ENCODE results near the gene CAVIN3. TPM values are rescaled to one million over a fixed set of nuclear protein-coding genes. Genes with fewer than 3 reads are reported as not detected.

CAVIN3 gene
- total and polyA plus RNA-seq, 7 experiments from 2014 or later: 0.51 to 5.4 (median 0.61) TPM; not detected in 4

DNA sequence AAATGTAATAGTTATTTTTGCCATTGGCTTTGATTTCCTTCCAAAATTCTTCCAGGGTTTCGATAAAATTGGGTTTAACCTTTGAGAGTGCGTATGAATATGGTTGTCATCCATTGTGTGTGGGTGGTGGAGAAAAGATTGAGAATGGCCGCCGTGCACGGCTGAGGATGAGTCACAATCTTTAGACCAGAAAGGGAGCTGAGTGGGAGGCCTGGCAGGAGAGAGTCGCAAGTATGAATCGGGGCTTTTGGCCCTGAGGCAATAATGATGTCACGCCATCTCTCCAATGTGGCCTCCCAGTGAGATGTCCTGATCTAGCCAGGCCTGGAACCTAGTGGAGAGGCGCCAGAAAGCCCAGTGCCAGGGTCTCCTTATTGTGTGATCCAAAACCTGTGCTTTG lies 36.9 kb upstream of the CAVIN3 start:
- Histone ChIP-seq H3K4me1 (ENCODE audit: control insufficient read depth in 2 of 2, insufficient read depth in 2 of 2, low read length in 2 of 2) (no peaks in the 10 kb centered on the region), H3K36me3 (ENCODE audit: control insufficient read depth in 2 of 3, insufficient read depth in 3 of 3, low read length in 3 of 3) (no peaks in the 10 kb centered on the region), H3K9me3 (ENCODE audit: control insufficient read depth in 2 of 3, low read length in 3 of 3) (no peaks in the 10 kb centered on the region), H3K27ac (ENCODE audit: low read depth, low read length) (no peak overlapping the region), H3K27me3 (ENCODE audit: control insufficient read depth in 2 of 2, insufficient read depth in 2 of 2, low read length in 2 of 2) (no peaks in the 10 kb centered on the region), H3K4me3 (ENCODE audit: low read length) (no peak overlapping the region)
- DNase-seq (peak in 1 of 9 donors; percentile 49), ATAC-seq (no peak)
- peaks cover 0 to 2% (median 0%) of the 10 kb centered on the region in 11 donors for H3K9me3 Mint-ChIP-seq
- H3K4me1 Mint-ChIP-seq: peaks cover 0 to 8% (median 0%) of the 10 kb centered on the region in 7 donors
- no peak overlapping the region for H3K4me3 Mint-ChIP-seq
- no peaks in the 10 kb centered on the region for H3K36me3 Mint-ChIP-seq
- no peak overlapping the region for H3K27ac Mint-ChIP-seq
- intact Hi-C loops (cut with micrococcal nuclease): no loop called here
- H3K27me3 Mint-ChIP-seq: peaks cover 0 to 8% (median 0%) of the 10 kb centered on the region in 5 donors
- CTCF ChIA-PET: no interaction called here
- POLR2A ChIA-PET: no interaction called here

DNA sequence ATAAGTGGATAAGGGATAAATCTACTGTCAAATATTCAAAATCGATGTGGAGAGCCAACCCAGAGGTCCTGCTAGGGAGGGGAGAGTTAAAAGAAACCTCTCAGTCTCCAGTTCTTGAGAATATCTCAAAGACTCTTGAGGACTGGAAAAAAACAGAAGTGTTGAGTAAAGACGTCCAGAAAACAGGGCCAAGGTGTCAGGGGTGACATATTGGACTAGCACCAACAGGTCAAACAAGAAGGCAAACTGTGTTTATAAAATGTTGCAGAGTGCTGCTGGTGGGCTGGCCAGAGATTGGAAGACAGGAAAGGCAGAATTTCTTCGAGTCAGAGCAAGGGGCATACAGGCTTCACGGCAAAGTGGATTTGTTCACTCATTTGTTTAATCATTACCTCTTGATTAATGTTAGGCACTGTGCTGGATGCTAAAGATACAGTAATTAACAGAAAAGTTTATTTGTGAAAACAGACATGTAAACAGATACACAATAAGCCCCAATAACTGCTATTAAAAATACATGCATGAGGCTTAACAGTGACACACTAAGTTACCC lies 36.3 kb upstream of the CAVIN3 start:
- no peaks in the 10 kb centered on the region for H3K36me3 ChIP-seq (ENCODE audit: control insufficient read depth in 2 of 3, insufficient read depth in 3 of 3, low read length in 3 of 3)
- CTCF ChIA-PET: no interaction called here
- no peaks in the 10 kb centered on the region for H3K4me1 ChIP-seq (ENCODE audit: control insufficient read depth in 2 of 2, insufficient read depth in 2 of 2, low read length in 2 of 2)
- Mint-ChIP-seq H3K36me3 (no peaks in the 10 kb centered on the region), H3K4me1 (peaks cover 0 to 12% (median 0%) of the 10 kb centered on the region in 7 donors), H3K9me3 (peaks cover 0 to 2% (median 0%) of the 10 kb centered on the region in 11 donors), H3K27me3 (peaks cover 0 to 8% (median 0%) of the 10 kb centered on the region in 5 donors), H3K4me3 (no peak overlapping the region), H3K27ac (no peak overlapping the region)
- no peak overlapping the region for H3K27ac ChIP-seq (ENCODE audit: low read depth, low read length)
- H3K4me3 ChIP-seq (ENCODE audit: low read length): no peak overlapping the region
- no peaks in the 10 kb centered on the region for H3K27me3 ChIP-seq (ENCODE audit: control insufficient read depth in 2 of 2, insufficient read depth in 2 of 2, low read length in 2 of 2)
- POLR2A ChIA-PET: interaction anchor here (0.6 kb wide), 2 partner anchors 41 to 394 kb away, joined by 3 read pairs; no protein-coding TSS in a partner anchor
- ATAC-seq (no peak), DNase-seq (no peak)
- intact Hi-C loops (cut with micrococcal nuclease): no loop called here
- no peaks in the 10 kb centered on the region for H3K9me3 ChIP-seq (ENCODE audit: control insufficient read depth in 2 of 3, low read length in 3 of 3)

DNA sequence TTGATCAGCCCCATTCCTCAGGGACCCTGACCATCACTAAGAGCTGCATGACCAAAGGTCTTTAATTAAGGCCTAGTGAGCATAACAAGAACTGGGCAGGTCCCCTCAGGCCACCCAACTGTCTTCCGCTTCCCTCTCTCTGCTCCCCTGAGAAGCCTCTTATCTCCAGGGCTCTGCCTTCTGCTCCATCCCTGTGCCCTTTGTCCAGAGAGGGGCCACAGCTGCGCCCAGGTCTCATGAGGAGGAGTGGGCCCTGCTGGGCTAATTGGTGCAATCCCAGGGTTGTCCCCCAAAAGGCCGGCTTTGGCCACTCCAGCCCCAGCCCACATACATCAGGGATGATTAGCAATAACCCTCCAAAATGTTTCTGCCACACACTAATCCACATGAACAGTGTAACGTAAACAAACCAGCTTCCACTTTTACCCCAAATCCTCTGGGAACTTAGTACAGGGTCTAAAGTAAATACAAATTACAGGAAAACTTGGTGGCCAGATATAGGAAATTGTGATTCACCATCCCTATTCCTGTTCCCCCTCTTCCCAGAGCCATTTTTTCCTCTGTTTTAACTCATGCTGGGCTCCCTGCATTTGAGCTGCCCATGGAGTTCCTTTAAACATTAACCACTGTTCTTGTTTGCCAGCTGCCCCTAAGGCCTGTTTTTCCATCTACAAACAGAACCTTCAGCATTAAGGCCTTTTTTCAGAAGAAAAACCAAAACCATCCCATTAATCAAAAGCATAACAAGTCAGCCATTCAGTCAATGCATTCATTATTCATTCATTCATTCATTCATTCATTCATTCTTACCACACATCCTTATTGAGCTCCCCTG lies 34.6 kb upstream of the CAVIN3 start:
- Mint-ChIP-seq H3K4me1 (peaks cover 0 to 12% (median 0%) of the 10 kb centered on the region in 7 donors), H3K27ac (peak overlapping the region in 1 of 9 donors; percentile 36), H3K27me3 (peaks cover 0 to 8% (median 0%) of the 10 kb centered on the region in 5 donors), H3K9me3 (no peaks in the 10 kb centered on the region), H3K4me3 (no peak overlapping the region), H3K36me3 (no peaks in the 10 kb centered on the region)
- intact Hi-C loops (cut with micrococcal nuclease): loop anchor here in 1 of 2 donors (5.0 kb wide), 1 partner anchor 58 kb away; no protein-coding TSS in a partner anchor
- Histone ChIP-seq H3K4me1 (ENCODE audit: control insufficient read depth in 2 of 2, insufficient read depth in 2 of 2, low read length in 2 of 2) (no peaks in the 10 kb centered on the region), H3K9me3 (ENCODE audit: control insufficient read depth in 2 of 3, low read length in 3 of 3) (no peaks in the 10 kb centered on the region), H3K36me3 (ENCODE audit: control insufficient read depth in 2 of 3, insufficient read depth in 3 of 3, low read length in 3 of 3) (no peaks in the 10 kb centered on the region), H3K27me3 (ENCODE audit: control insufficient read depth in 2 of 2, insufficient read depth in 2 of 2, low read length in 2 of 2) (no peaks in the 10 kb centered on the region), H3K27ac (ENCODE audit: low read depth, low read length) (no peak overlapping the region), H3K4me3 (ENCODE audit: low read length) (no peak overlapping the region)
- ATAC-seq: no peak
- CTCF ChIA-PET: interaction anchor here (0.6 to 4.7 kb wide), 5 partner anchors 24 to 757 kb away, joined by 3 to 27 read pairs (median 9); no protein-coding TSS in a partner anchor
- DNase-seq: no peak
- POLR2A ChIA-PET: interaction anchor here (0.8 kb wide), 1 partner anchor 65 kb away, joined by 3 read pairs; no protein-coding TSS in a partner anchor

DNA sequence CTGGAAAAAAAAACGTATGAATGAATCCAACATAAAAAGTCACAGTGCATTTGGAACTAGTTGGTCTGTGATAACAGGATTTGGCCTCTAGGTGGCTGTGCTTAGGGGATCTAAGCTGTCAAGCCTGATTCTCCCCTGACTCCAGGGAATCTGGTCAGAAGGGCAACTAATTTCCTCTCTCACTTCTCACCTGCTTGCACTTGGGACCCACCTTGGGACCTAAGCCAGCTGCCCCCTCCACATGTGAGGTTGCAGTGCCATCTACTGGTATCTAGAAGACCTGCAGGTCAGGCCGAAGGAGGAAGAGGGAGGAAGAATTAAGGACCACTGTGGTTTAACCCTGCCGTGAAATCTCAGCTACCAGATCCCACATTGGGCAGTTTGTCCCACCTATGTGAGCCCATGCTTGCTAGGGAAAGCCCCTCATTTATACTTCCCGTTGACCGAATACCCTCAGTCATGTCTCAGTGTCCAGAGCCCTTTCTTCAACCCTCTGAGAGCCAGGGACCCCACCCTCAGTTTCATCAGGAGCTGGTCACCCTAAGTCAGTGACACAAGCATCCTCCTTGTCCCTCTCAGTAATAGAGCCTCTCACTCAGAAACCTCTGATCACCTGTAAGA lies 33.2 kb upstream of the CAVIN3 start:
- H3K27me3 ChIP-seq (ENCODE audit: control insufficient read depth in 2 of 2, insufficient read depth in 2 of 2, low read length in 2 of 2): no peaks in the 10 kb centered on the region
- H3K27me3 Mint-ChIP-seq: peaks cover 0 to 8% (median 0%) of the 10 kb centered on the region in 5 donors
- ChIA-PET POLR2A (interaction anchor here (0.6 to 0.8 kb wide), 2 partner anchors 64 to 136 kb away, joined by 3 read pairs; no protein-coding TSS in a partner anchor), CTCF (interaction anchor here (0.9 to 4.7 kb wide), 8 partner anchors 10 to 1717 kb away, joined by 3 to 27 read pairs (median 8); partner anchors contain the start of gene OR51D1)
- H3K27ac Mint-ChIP-seq: peak overlapping the region in 2 of 9 donors; percentile 42 to 66
- peak in 8 of 9 donors; percentile 23 to 64 (median 53) for DNase-seq
- peak; percentile 79 for ATAC-seq
- H3K9me3 Mint-ChIP-seq: no peaks in the 10 kb centered on the region
- no peaks in the 10 kb centered on the region for H3K36me3 Mint-ChIP-seq
- H3K4me3 Mint-ChIP-seq: no peak overlapping the region
- H3K27ac ChIP-seq (ENCODE audit: low read depth, low read length): no peak overlapping the region
- H3K4me1 ChIP-seq (ENCODE audit: control insufficient read depth in 2 of 2, insufficient read depth in 2 of 2, low read length in 2 of 2): no peaks in the 10 kb centered on the region
- peaks cover 0 to 12% (median 0%) of the 10 kb centered on the region in 7 donors for H3K4me1 Mint-ChIP-seq
- H3K9me3 ChIP-seq (ENCODE audit: control insufficient read depth in 2 of 3, low read length in 3 of 3): no peaks in the 10 kb centered on the region
- intact Hi-C loops (cut with micrococcal nuclease): loop anchor here (1.0 to 5.0 kb wide), 6 partner anchors 33 to 361 kb away; partner anchors contain the start of gene CAVIN3 (in 1 of the 2)
- no peaks in the 10 kb centered on the region for H3K36me3 ChIP-seq (ENCODE audit: control insufficient read depth in 2 of 3, insufficient read depth in 3 of 3, low read length in 3 of 3)
- no peak overlapping the region for H3K4me3 ChIP-seq (ENCODE audit: low read length)

DNA sequence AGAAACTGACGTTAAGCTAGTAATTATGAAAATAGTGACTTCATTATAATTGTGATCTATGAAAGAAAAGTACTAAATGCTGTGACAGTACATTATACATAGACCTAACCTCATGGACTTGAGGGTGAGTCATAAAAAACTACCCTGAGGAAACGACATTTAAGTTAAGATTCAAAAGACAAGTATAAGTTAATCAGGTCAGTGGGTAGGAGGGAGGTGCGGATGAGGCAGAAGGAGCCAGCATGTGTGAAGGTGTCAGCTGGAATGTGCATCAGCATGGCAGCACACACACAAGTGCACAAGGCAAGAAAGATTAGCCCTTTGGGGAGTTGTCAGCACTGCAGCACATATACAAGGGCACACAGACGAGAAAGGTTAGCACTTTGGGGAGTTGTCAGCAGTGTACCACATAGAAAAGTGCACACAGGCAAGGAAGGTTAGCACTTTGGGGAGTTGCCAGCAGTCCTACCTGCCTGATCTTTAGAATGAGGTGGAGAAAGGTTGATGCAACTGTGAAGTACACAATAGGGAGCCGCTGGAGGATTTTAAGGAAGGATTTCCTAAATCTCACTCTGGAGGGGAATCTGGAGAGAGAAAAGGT lies 31.6 kb upstream of the CAVIN3 start:
- Histone ChIP-seq H3K4me3 (ENCODE audit: low read length) (no peak overlapping the region), H3K36me3 (ENCODE audit: control insufficient read depth in 2 of 3, insufficient read depth in 3 of 3, low read length in 3 of 3) (no peaks in the 10 kb centered on the region), H3K27me3 (ENCODE audit: control insufficient read depth in 2 of 2, insufficient read depth in 2 of 2, low read length in 2 of 2) (no peaks in the 10 kb centered on the region), H3K9me3 (ENCODE audit: control insufficient read depth in 2 of 3, low read length in 3 of 3) (no peaks in the 10 kb centered on the region), H3K27ac (ENCODE audit: low read depth, low read length) (no peak overlapping the region), H3K4me1 (ENCODE audit: control insufficient read depth in 2 of 2, insufficient read depth in 2 of 2, low read length in 2 of 2) (no peaks in the 10 kb centered on the region)
- no peak overlapping the region for H3K4me3 Mint-ChIP-seq
- intact Hi-C loops (cut with micrococcal nuclease): loop anchor here (2.0 to 5.0 kb wide), 2 partner anchors 31 to 55 kb away; partner anchors contain the start of gene CAVIN3 (in 1 of the 2)
- peaks cover 0 to 8% (median 2%) of the 10 kb centered on the region in 5 donors for H3K27me3 Mint-ChIP-seq
- peaks cover 0 to 10% (median 0%) of the 10 kb centered on the region in 7 donors for H3K4me1 Mint-ChIP-seq
- DNase-seq (peak in 1 of 9 donors; percentile 30), ATAC-seq (no peak)
- CTCF ChIA-PET: interaction anchor here (1.4 to 4.7 kb wide), 3 partner anchors 10 to 1715 kb away, joined by 6 to 27 read pairs (median 6); partner anchors contain the start of gene OR51D1
- H3K9me3 Mint-ChIP-seq: no peaks in the 10 kb centered on the region
- H3K27ac Mint-ChIP-seq: no peak overlapping the region
- no peaks in the 10 kb centered on the region for H3K36me3 Mint-ChIP-seq
- POLR2A ChIA-PET: interaction anchor here (1.2 kb wide), 1 partner anchor 9 kb away, joined by 3 read pairs; no protein-coding TSS in a partner anchor

DNA sequence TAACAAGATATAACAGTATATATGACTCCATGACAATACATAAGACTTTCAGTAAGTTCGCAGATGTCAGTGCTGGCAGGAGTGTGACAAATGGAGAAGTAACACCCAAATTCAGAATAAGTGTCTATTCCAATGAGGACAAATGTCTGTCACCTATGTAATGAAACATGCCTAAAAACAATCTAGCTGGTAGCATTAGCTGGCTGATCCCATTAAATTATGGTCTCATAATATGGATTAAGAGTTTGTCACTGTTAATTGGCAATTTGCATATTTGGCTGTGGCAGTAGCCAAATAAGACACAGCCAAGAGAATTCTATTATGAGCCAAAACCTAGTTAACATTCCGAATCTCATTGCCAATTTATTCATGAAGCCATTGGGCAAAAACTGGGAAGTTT lies 30.2 kb upstream of the CAVIN3 start:
- no peak overlapping the region for H3K27ac Mint-ChIP-seq
- Histone ChIP-seq H3K4me3 (ENCODE audit: low read length) (no peak overlapping the region), H3K9me3 (ENCODE audit: control insufficient read depth in 2 of 3, low read length in 3 of 3) (no peaks in the 10 kb centered on the region), H3K4me1 (ENCODE audit: control insufficient read depth in 2 of 2, insufficient read depth in 2 of 2, low read length in 2 of 2) (no peaks in the 10 kb centered on the region), H3K36me3 (ENCODE audit: control insufficient read depth in 2 of 3, insufficient read depth in 3 of 3, low read length in 3 of 3) (no peaks in the 10 kb centered on the region), H3K27me3 (ENCODE audit: control insufficient read depth in 2 of 2, insufficient read depth in 2 of 2, low read length in 2 of 2) (no peaks in the 10 kb centered on the region), H3K27ac (ENCODE audit: low read depth, low read length) (no peak overlapping the region)
- DNase-seq (no peak), ATAC-seq (no peak)
- POLR2A ChIA-PET: no interaction called here
- no peaks in the 10 kb centered on the region for H3K9me3 Mint-ChIP-seq
- CTCF ChIA-PET: interaction anchor here (0.6 to 4.7 kb wide), 4 partner anchors 8 to 376 kb away, joined by 3 to 27 read pairs (median 5); no protein-coding TSS in a partner anchor
- H3K27me3 Mint-ChIP-seq: peaks cover 0 to 8% (median 2%) of the 10 kb centered on the region in 5 donors
- no peaks in the 10 kb centered on the region for H3K36me3 Mint-ChIP-seq
- intact Hi-C loops (cut with micrococcal nuclease): loop anchor here in 1 of 2 donors (5.0 kb wide), 1 partner anchor 53 kb away; no protein-coding TSS in a partner anchor
- H3K4me3 Mint-ChIP-seq: no peak overlapping the region
- H3K4me1 Mint-ChIP-seq: peaks cover 0 to 10% (median 0%) of the 10 kb centered on the region in 7 donors
